GM03348 (cell line): Measurements from ENCODE around the gene PCSK1N.
"Not testable (repeated sequence)": the region's sequence is repeated elsewhere in the genome, so short reads cannot be mapped to it uniquely, and the experiment has no call there.

Source experiments
- DNase-seq: peaks from one replicate; pipeline ENCODE4 v3.0.0; 2012; ENCODE audit warnings: low spot score

Gene PCSK1N, protein sequence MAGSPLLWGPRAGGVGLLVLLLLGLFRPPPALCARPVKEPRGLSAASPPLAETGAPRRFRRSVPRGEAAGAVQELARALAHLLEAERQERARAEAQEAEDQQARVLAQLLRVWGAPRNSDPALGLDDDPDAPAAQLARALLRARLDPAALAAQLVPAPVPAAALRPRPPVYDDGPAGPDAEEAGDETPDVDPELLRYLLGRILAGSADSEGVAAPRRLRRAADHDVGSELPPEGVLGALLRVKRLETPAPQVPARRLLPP

DNA sequence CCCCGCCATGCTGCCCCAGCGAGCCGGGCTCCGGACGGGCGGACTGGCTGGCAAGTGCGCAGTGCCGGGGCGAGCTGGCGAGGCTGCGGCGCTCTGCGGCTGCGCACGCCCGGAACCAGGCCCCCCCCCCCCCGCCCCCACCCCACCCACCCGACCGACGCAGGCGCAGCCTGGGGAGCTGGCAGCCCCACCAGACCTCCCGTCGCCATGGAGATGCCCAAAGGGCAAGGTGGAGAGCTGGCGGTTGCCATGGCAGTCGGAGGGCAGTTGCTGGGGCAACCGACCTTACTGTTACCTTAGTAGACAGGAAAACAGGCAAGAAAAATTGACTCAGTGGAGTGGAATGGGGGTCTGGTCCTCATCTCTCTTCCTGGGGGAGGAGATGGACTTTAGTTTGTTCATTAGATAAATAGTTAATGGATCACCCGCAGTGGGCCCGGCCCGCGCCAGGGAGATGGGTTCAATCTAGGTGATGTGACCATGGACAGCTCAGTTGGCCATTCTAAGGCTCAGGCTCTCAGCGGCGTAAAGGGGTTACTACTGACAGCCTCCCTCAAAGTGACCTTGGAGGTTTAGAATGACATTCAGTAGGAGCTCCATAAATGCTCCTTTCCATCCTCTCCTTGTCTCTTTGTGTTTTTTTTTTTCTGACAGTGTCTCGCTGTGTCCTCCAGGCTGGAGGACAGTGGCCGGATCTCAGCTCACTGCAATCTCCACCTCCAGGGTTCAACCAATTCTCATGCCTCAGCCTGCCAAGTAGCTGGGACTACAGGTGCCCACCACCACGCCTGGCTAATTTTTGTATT is at the start of gene PCSK1N:
Gene PCSK1N (minus strand): TSS at position 87 of the 806 bp plus-strand sequence. CDS start 78 bp downstream, at position 9.
- no peak for DNase-seq

DNA sequence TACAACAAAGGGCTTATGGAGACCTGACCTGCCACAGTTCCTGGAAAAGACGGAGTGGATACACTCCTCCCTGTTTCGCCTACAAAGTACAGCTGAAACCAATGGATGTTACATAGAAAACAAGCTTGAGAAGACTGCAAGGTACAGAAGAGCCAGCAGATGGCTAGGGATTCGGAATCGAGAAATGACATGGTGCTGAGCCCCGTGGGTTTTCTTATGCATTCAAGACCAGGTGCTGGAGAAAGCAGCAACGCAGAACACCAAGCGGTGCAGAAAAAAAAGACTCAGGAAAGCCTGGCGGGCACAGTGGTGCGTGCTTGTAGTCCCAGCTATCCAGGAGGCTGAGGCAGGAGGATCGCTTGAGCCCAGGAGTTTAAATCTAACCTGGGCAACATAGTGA is 48.3 kb upstream of the PCSK1N start:
- no peak for DNase-seq

DNA sequence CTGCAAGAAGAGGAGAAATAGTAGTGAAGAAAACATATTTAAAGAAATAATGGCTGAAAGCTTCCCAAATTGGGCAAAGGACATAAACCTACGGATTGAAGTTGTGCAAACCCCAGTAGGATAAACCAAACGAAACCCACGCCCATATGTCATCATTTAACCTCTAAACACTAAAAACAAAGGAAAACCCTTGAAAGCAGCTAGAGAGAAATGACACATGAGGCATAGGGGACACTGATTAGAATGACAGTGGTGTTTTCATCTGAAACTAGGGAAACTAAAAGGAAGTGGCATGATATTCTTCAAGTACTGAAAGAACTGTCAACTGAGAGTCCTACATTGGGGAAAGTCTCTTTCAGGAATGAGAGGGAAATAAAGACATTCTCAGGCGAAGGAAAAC is 41.5 kb upstream of the PCSK1N start:
- DNase-seq = not testable (repeated sequence)

DNA sequence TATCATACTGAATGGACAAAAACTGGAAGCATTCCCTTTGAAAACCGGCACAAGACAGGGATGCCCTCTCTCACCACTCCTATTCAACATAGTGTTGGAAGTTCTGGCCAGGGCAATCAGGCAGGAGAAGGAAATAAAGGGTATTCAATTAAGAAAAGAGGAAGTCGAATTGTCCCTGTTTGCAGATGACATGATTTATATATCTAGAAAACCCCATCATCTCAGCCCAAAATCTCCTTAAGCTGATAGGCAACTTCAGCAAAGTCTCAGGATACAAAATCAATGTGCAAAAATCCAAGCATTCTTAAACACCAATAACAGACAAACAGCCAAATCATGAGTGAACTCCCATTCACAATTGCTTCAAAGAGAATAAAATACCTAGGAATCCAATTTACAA is 36.6 kb upstream of the PCSK1N start:
- DNase-seq = not testable (repeated sequence)

DNA sequence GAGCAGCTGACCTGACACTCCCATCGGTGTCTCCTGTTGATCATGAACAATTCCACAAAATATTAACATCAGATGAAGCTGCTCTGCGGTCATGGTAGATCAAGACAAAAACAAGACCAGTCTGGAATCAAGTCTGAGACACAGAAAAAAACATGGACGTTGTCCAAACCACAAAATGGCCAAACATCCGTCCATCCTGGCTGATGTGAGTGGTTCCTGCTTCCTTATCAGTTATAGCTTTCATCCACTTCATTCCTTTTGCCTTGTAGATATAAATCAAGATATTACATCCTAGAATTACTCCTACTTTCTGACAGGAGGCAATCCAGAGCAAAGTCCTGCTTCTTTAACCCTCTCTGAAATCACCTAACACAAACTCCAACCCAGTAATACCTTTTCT is 28.8 kb upstream of the PCSK1N start:
- DNase-seq = peak; percentile 11

DNA sequence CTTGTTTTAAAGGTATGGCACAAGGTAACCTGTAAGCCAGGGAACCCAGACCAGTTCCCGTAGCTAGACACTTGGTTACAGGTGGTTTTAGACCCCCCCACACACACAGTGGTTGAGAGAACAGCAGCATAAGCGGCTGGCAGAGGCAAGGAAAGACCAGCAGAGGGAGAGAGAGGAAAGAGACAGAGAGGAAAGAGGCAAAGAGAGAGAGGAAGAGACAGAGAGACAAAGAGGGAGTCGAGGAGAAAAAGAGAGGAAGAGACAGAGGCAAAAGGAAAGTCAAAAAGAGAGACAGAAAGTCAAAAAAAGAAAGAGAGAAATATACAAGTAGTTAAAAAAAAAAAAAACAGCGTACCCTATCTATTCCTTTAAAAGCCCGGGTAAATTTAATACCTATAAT is 19.5 kb upstream of the PCSK1N start:
- no peak for DNase-seq

DNA sequence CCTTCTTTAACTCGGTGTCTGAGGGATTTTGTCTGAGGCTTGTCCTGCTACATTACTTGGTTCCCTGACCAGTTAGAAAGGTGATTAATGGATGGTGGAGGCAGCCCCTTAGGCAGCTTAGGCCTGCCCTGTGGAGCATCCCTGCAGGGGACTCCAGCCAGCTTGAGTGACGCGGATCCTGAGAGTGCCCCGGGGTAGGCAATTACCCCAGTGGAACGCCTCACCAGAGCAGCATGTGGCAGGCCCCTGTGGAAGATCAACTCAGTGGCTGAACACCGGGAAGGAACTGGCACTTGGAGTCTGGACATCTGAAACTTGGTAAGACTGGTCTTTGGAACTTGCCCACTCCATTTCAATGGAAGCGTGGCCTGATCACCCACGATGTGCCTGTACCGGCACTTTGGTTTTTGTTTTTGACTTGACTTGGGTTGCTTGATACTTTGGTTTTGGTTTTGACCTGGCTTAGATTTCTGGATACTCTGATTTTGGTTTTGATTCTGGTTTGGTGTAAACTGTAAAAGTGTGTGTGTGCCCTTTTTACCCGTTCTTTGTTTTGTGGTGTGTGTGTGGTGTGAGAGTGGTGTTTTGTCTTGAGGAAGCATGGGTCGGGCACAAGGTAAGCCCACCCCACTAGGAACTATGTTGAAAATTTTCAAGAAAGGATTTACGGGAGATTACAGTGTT is 18.9 kb upstream of the PCSK1N start:
- not testable (repeated sequence) for DNase-seq

DNA sequence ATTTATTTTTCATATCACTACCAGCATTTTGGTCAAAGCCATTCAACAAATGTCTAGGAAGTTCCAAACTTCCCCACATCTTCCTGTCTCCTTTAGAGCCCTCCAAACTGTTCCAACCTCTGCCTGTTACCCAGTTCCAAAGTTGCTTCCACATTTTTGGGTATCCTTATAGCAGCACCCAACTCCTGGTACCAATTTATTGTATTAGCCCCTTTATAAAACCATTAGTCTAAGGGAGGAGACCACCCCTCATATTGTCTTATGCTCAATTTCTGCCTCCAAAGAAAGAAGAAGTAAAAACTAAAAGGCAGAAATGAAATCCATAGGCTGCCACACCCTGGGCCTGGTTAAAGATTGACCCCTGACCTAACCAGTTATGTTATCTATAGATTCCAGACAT is 18.1 kb upstream of the PCSK1N start:
- DNase-seq = not testable (repeated sequence)

DNA sequence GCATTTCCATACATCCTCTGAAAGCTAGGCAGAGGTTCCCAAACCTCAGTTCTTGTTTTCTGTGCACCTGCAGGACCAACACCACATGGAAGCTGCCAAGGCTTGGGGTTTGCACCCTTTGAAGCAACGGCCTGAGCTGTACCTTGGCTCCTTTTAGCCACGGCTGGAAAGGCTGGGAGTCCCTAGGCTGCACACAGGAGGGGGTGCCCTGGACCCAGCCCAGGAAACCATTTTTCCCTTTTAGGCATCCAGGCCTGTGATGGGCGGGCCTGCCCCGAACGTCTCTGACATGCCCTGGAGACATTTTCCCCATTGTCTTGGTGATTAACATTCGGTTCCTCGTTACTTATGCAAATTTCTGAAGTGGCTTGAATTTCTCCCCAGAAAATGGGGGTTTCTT is 17.4 kb upstream of the PCSK1N start:
- DNase-seq = no peak

DNA sequence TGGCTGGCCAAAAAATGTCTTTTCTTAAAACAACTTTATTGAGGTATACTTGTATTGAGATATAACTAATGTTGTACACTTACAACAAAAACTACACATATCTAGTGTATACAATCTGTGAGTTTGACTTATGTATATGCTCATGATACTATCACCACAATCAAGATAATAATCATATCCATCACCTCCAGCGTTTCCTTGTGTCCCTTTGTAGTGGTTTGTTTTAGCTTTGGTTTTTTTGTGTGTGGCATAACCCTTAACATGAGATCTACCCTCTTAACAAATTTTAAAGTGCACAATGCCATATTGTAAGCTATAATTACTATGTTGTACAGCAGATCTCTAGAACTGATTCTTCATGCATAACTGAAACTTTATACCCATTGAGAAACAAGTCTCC is 13.4 kb upstream of the PCSK1N start:
- no peak for DNase-seq

DNA sequence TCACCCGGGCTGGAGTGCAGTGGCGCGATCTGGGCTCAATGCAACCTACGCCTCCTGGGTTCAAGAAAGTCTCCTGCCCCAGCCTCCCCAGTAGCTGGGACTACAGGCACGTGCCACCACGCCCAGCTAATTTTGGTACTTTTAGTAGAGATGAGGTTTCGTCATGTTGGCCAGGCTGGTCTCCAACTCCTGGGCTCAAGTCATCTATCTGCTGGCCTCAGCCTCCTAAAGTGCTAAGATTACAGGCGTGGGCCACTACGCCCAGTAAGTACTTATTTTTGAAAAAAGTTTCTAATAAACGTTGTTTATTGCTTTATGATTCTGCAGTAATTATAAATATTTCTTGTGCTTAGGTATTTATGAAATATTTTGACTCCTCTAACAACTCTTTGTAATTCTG is 4.3 kb upstream of the PCSK1N start:
- no peak for DNase-seq

DNA sequence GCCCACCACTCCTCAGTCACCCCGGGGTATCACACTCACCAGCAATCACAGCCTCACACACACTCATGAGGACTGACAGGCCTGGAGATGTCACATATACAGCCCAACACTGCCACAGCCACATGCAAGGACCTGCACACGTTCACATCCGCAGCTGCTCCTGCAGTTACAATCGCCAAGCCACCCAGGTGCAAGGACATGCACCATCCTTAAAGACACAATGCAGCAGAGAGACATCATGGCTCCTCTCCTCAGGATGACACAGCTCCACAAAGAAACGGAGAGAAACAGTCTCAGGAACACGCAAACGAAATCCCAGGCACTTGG is 1.1 kb downstream of the PCSK1N start:
- DNase-seq = no peak

DNA sequence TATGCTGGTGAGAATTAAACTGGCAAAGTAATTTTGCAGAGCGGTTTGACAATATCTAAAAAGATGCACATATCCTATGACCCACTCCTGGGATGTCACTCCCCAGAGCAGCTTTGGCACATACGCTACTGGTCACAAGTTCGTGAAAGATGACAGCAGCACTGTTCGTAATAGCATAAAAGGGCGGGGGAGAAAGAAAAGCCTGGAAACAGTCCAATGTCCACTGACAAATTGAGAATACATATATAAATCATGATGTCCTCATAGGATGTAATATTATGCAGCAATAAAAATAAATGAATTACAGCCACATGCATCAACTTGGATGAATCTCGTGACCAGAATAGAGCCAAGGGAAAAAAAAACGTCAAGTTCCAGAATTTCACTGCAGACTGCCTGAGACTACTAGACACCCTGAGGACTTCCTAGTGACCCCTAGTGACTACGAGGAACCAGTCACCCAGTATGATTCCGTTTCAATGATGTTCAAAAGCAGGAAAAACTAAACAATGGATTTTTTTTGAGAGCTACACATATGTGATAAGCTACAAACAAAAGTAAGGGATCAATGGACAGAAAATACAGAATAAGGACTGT is 1.8 kb downstream of the PCSK1N start:
- DNase-seq = no peak

DNA sequence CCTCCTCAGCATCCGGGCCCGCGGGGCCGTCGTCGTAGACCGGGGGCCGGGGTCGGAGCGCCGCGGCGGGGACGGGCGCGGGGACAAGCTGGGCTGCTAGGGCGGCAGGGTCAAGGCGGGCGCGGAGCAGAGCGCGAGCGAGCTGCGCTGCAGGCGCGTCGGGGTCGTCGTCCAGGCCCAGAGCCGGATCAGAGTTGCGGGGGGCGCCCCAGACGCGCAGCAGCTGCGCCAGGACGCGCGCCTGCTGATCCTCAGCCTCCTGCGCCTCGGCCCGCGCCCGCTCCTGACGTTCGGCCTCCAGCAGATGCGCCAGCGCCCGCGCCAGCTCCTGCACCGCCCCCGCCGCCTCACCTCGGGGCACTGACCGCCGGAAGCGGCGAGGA is 3.5 kb downstream of the PCSK1N start:
- no peak for DNase-seq

DNA sequence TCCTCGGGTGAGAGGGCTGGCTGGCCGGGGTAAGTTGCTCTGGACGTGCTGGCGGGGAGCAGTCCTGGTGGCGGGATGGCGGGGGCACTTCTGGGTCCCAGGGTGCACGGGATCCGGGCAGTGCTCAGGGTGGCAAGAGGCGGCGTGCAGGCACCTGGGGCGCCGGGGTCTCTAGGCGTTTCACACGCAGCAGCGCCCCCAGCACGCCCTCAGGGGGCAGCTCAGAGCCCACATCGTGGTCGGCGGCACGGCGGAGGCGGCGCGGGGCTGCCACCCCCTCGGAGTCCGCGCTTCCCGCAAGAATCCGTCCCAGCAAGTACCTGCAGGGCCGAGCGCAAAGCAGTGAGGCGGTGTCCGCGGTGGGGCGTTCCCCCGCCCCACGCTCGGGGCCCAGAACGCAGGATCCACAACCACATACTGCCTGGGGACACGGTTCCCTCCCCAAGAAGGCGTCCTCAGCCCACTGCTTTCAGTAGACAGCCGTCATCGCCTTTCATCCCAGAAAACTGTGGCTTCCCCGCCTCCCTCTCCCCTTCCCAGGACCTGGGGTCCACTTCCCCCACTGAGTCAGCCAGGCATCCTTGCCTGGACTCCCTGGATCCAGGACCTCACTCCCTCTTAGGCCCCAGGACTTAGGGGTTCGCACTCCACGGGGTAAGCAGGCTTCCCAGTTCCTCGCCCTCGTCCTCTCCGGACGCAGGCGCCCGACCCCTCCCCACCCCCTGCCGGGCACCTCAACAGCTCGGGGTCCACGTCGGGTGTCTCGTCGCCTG is 4.1 kb downstream of the PCSK1N start:
- no peak for DNase-seq

DNA sequence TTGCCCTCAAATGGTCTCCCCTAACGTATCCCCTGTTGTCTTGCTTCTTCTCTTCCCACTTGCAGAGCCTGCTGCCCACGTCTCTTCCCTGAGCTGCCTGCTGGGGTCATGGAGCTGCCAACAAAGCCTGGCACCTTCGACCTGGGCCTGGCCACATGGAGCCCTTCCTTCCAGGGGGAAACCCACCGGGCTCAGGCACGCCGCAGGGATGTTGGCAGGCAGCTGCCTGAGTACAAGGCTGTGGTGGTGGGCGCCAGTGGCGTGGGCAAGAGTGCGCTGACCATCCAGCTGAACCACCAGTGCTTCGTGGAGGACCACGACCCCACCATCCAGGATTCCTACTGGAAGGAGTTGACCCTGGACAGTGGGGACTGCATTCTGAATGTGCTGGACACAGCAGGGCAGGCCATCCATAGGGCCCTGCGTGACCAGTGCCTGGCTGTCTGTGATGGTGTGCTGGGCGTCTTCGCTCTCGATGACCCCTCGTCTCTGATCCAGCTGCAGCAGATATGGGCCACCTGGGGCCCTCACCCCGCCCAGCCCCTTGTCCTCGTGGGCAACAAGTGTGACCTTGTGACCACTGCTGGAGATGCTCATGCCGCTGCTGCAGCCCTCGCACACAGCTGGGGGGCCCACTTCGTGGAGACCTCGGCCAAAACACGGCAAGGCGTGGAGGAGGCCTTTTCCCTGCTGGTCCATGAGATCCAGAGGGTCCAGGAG is 6.2 kb downstream of the PCSK1N start:
- DNase-seq = no peak

DNA sequence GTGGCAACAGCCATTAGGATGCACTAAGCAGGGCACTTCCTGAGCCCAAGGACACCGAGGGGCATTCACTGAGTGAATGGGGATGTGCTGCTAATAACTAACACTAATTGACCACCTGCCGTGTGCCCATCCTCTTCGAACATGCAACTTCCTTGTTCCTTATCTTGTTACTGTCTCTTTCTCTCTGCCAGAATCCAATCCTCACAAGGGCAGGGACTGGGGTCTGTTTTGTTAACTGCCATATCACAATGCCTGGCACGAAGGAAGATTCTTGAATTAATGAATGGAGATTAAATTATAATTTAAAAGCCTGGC is 7.8 kb downstream of the PCSK1N start:
- DNase-seq = no peak

DNA sequence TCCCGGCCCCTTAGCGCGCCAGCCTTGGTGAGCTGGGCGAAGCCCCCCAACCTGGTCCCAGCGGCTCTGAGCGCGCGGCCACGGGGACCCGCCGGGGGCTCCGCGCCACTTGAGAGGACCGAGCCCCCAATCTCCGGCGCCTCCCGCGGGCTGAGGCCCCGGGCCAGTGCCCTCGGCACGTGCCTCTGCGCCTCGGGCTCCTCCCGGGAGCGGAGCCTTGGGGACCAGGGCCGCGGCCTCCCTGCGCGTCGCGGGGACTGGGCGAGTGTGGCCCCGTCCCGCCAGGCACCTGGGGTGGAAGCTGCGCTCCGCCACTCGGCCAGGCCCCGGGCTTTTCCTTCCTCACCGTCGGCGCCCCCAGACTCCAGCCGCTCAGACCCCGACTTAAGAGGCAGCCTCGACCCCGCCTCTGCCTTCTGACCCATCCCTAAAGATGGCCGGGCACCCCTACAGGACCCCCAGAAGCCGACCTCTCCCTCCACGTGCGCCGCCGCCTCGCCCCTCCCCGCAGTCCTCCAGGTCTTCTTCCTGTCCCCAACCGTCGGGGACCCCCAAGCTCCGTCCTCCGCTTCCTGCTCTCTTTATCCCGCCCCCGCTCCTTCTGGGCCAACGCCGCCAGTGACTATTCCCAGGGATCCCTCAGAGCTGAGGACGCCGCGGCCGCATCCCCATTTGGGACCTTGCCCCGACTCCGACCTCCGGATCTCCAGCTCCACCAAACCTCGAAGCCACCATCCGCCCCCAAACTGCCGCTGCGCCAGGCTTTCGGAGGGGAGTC is 8.3 kb downstream of the PCSK1N start:
- DNase-seq = no peak

DNA sequence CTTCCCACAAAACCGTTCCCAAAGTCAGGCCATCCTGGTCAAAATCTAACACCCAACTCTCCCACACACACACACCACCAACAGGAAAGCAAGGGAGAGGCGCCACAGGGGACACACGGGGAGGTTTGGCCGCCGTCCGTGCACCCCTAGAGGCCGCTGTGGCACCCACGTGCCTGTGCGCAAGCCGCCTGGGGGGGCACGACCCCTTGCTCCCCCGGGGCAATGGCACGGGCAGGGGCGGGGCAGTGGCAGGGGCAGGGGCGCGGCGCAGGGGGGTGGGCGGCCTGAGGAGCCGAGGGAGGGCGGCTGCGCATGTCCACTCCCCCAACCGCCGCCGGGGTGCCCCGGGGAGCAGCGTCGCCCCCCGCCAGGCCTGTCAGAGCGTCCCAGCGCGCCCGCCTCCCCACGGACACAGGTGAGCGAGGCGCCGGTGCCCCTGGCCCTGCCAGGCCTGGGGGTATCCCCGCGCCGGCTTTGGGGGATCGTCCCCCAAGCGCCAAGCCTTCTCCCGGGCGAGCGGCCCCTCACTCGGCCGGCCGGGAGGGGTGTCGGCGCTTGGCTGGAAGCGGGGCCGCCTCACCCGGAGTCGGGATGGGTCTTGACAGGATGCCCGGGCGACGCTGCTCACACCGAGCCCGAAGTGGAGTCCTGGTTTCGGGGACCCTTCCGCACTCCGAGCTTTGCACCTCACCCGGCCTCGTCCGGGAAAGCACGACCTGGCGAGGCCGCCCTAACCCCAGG is 9.1 kb downstream of the PCSK1N start, which contains the start of gene ERAS:
Gene ERAS (plus strand): TSS at position 379 of the 741 bp plus-strand sequence. CDS start 2,611 bp downstream, outside the sequence.
- DNase-seq = no peak

DNA sequence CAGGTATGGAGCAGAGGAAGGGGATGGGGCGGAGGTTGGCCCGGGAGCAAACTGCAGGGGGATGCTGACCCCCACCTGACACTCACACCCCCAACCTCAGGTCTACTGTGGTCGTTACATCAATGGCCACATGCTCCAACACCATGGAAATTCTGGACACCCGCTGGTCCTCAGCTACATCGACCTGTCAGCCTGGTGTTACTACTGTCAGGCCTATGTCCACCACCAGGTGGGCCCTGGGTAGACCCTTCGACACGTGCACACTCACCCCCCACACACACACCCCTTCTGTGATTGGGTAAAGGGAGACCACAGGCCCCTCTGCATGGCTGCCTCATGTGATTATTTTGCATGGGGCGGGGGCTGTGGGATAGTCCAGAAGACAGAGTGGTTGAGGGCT is 11.3 kb downstream of the PCSK1N start:
- DNase-seq = no peak
